ENCODE measurements around the gene PPM1E. TPM values are rescaled to one million over a fixed set of nuclear protein-coding genes. Genes with fewer than 3 reads are reported as not detected.

Gene PPM1E
- polyA plus RNA-seq, 3 donors, result not detected

DNA sequence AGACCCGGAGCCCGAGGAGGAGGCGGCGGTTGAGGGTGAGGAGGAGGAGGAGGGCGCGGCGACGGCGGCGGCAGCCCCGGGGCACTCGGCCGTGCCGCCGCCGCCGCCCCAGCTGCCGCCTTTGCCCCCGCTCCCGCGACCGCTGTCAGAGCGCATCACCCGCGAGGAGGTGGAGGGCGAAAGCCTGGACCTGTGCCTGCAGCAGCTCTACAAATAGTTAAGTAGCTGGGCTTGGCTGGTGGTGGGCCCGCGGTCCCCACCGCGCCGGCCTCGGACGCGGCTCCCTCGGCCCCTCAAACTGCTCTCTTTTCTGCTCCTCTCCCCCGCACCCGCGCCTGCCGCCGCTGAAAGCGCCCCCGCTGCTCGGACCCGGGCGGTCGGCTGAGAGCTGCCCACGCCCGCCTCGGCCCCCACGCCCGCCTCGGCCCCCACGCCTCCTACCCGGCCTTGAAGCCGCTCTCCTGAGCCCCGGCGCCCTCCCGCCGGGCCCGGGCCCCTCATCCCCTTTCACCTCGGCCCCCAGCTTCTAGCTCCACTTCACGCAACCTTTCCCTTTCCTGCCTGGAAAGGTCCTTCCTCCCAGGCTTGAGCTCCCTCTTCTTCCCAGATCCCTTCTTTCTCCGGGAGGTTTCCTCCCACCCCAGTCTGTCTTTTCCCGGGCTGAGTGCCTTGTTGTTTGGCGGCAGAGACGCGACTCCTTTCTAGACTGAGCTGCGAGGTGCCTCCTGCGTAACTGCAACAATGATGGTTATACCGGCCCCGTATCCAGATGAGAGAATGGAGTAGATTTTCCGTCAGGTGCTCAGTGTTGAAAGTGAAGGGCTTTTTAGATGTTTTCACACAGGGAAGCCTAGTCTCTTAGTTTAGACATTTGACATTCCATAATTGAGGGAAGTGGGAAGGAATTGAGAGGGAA, 850 bp downstream of the PPM1E start:
- H2AFZ ChIP-seq (ENCODE audit: insufficient read depth, low read depth, low read length, poor library complexity, severe bottlenecking), result peak overlapping the region; percentile 80
- no peaks in the 10 kb centered on the region for H4K20me1 ChIP-seq (ENCODE audit: insufficient read depth, low read length)
- H3K27me3 Mint-ChIP-seq (ENCODE audit: low read depth in 3 of 3), result peaks cover 69 to 86% (median 72%) of the 10 kb centered on the region in 3 donors
- H3K27ac Mint-ChIP-seq, result no peak overlapping the region
- under 1% methylated on average over 68 of the region's 72 CpGs for WGBS (ENCODE audit: insufficient coverage)
- peaks cover 75 to 92% of the 10 kb centered on the region in 2 donors for H3K27me3 ChIP-seq (ENCODE audit: control insufficient read depth in 2 of 2, insufficient read depth in 2 of 2, low read length in 2 of 2)
- peak overlapping the region; percentile 49 for H3K9ac ChIP-seq (ENCODE audit: insufficient read depth, low read length, poor library complexity, severe bottlenecking)
- H3K27ac ChIP-seq (ENCODE audit: low read depth in 1 of 2, low read length in 2 of 2), result no peak overlapping the region
- no peak for DNase-seq
- H3K4me2 ChIP-seq (replicated peaks; ENCODE audit: extremely low read depth, low read length, poor library complexity, severe bottlenecking), result peak overlapping the region; percentile 98
- H3K79me2 ChIP-seq (ENCODE audit: insufficient read depth, low read length), result no peaks in the 10 kb centered on the region
- TF ChIP-seq, protein P1, sequence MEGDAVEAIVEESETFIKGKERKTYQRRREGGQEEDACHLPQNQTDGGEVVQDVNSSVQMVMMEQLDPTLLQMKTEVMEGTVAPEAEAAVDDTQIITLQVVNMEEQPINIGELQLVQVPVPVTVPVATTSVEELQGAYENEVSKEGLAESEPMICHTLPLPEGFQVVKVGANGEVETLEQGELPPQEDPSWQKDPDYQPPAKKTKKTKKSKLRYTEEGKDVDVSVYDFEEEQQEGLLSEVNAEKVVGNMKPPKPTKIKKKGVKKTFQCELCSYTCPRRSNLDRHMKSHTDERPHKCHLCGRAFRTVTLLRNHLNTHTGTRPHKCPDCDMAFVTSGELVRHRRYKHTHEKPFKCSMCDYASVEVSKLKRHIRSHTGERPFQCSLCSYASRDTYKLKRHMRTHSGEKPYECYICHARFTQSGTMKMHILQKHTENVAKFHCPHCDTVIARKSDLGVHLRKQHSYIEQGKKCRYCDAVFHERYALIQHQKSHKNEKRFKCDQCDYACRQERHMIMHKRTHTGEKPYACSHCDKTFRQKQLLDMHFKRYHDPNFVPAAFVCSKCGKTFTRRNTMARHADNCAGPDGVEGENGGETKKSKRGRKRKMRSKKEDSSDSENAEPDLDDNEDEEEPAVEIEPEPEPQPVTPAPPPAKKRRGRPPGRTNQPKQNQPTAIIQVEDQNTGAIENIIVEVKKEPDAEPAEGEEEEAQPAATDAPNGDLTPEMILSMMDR (IDR thresholded peaks at IDR 0.05), result no peak
- H3K4me3 Mint-ChIP-seq, result peak overlapping the region; percentile 84 to 98
- H3K36me3 Mint-ChIP-seq, result peaks cover 0 to 5% of the 10 kb centered on the region in 2 donors
- H3K9me3 Mint-ChIP-seq, result peaks cover 0 to 17% (median 9%) of the 10 kb centered on the region in 7 donors
- intact Hi-C loops (cut with micrococcal nuclease), result no loop called here
- H3K36me3 ChIP-seq (replicated peaks in 1 of 2; ENCODE audit: control insufficient read depth in 1 of 2, insufficient read depth in 2 of 2, low read length in 2 of 2), result no peaks in the 10 kb centered on the region
- H3K4me3 ChIP-seq (replicated peaks in 1 of 3; ENCODE audit: low read depth in 2 of 3, low read length in 3 of 3), result peak overlapping the region; percentile 54 to 82 (median 57)
- peaks cover 0 to 9% of the 10 kb centered on the region in 2 donors for H3K9me3 ChIP-seq (replicated peaks in 1 of 2; ENCODE audit: control insufficient read depth in 1 of 2, insufficient read depth in 1 of 2, low read length in 2 of 2)
- peaks cover 18% of the 10 kb centered on the region for H3K4me1 Mint-ChIP-seq
- H3K4me1 ChIP-seq (ENCODE audit: control insufficient read depth in 1 of 2, insufficient read depth in 2 of 2, low read length in 2 of 2), result peaks cover 16 to 21% of the 10 kb centered on the region in 2 donors

DNA sequence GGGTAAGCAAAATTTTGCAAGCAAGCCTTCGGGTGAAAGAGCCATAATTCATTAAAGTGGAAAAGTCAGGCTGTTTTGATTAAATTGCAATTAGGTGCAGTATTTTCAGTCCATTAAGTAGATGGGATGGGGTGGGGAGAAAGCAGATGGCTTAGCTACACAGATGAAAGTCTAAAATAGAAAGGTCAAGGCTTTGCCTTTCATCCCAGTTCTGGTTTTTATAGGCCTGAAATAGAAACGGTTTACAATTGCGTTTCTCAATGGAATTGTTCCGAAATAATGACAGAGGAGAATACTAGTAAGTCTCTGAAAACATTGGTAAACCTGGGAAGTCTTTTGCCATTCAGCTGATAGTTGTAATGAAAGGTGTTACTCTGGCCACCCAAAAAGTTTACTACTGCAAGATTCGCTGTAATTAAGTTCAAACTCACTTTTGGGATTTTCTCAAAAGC, 1.5 kb downstream of the PPM1E start:
- WGBS (ENCODE audit: insufficient coverage), result 11% methylated on average over 1 of the region's 5 CpGs
- H3K27me3 ChIP-seq (ENCODE audit: control insufficient read depth in 2 of 2, insufficient read depth in 2 of 2, low read length in 2 of 2), result peaks cover 73 to 94% of the 10 kb centered on the region in 2 donors
- no peak overlapping the region for H3K27ac Mint-ChIP-seq

More for the DNA sequence above, 1.5 kb downstream of the PPM1E start:
- H3K4me1 ChIP-seq (ENCODE audit: control insufficient read depth in 1 of 2, insufficient read depth in 2 of 2, low read length in 2 of 2), result peaks cover 16 to 21% of the 10 kb centered on the region in 2 donors
- Mint-ChIP-seq H3K36me3 (peaks cover 0 to 5% of the 10 kb centered on the region in 2 donors), H3K4me3 (peak overlapping the region; percentile 84 to 98), H3K4me1 (peaks cover 18% of the 10 kb centered on the region), H3K27me3 (ENCODE audit: low read depth in 3 of 3) (peaks cover 67 to 86% (median 73%) of the 10 kb centered on the region in 3 donors), H3K9me3 (peaks cover 0 to 17% (median 9%) of the 10 kb centered on the region in 7 donors)
- intact Hi-C loops (cut with micrococcal nuclease), result no loop called here
- H3K36me3 ChIP-seq (replicated peaks in 1 of 2; ENCODE audit: control insufficient read depth in 1 of 2, insufficient read depth in 2 of 2, low read length in 2 of 2), result no peaks in the 10 kb centered on the region
- H3K4me3 ChIP-seq (replicated peaks in 1 of 3; ENCODE audit: low read depth in 2 of 3, low read length in 3 of 3), result no peak overlapping the region
- peaks cover 0 to 9% of the 10 kb centered on the region in 2 donors for H3K9me3 ChIP-seq (replicated peaks in 1 of 2; ENCODE audit: control insufficient read depth in 1 of 2, insufficient read depth in 1 of 2, low read length in 2 of 2)
- H3K9ac ChIP-seq (ENCODE audit: insufficient read depth, low read length, poor library complexity, severe bottlenecking), result no peak overlapping the region
- H4K20me1 ChIP-seq (ENCODE audit: insufficient read depth, low read length), result no peaks in the 10 kb centered on the region
- H3K27ac ChIP-seq (ENCODE audit: low read depth in 1 of 2, low read length in 2 of 2), result no peak overlapping the region
- DNase-seq, result no peak
- peak overlapping the region; percentile 98 for H3K4me2 ChIP-seq (replicated peaks; ENCODE audit: extremely low read depth, low read length, poor library complexity, severe bottlenecking)
- no peak overlapping the region for H2AFZ ChIP-seq (ENCODE audit: insufficient read depth, low read depth, low read length, poor library complexity, severe bottlenecking)
- TF ChIP-seq, protein P1 (IDR thresholded peaks at IDR 0.05), result no peak
- H3K79me2 ChIP-seq (ENCODE audit: insufficient read depth, low read length), result no peaks in the 10 kb centered on the region

All from CD14-positive monocyte (primary cell).